ENCODE results near the gene NBPF1.
"Not testable (repeated sequence)": the region's sequence is repeated elsewhere in the genome, so short reads cannot be mapped to it uniquely, and the experiment has no call there.

- TF ChIP-seq POLR2AphosphoS5 (IDR thresholded peaks at IDR 0.05; ENCODE audit: insufficient read depth, low read depth, low read length); CTCF (IDR thresholded peaks at IDR 0.05; ENCODE audit: extremely low read depth in 1 of 2, insufficient read depth in 1 of 2, low read depth in 1 of 2, low read length in 2 of 2): not testable (repeated sequence)
Measured at GRCh38 chr1:16621681-16622315, 8.4 kb upstream of the NBPF1 start.
